Measurements from ENCODE around the gene CERS4. TPM values are rescaled to one million over a fixed set of nuclear protein-coding genes. Genes with fewer than 3 reads are reported as not detected.
"Not testable (repeated sequence)": the region's sequence is repeated elsewhere in the genome, so short reads cannot be mapped to it uniquely, and the experiment has no call there.

Gene CERS4
- total and polyA plus RNA-seq, 2 donors (not counting 1 experiment from before 2014, with no cell fraction given), result 104 to 125 TPM

DNA sequence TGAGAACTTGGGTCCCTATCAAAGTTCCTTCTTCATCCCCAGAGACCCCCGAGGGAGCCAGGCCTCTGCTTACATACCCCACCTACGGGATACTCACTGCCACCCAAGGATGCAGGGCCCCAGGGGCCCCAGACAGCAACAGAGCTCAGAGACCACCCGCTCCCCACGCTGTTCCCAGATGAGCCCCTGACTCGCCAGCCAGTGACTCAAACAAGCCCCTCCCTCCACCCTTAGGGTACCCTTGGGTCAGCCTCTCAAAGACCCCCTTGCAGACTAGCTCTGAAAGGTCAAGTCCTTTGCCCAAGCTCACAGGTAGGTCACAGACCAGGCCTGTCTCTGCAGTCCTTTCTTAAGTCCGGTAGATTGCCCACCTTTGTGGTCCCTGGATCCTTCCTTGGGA lies 53.3 kb downstream of the CERS4 start:
- no peak overlapping the region for H3K4me2 ChIP-seq (replicated peaks; ENCODE audit: low read depth, low read length, poor library complexity, severe bottlenecking)
- H3K4me3 Mint-ChIP-seq, result no peak overlapping the region
- no peak overlapping the region for H2AFZ ChIP-seq (ENCODE audit: insufficient read depth, low read depth, low read length, poor library complexity, severe bottlenecking)
- WGBS (ENCODE audit: insufficient coverage), result 91% methylated on average over 5 of the region's 6 CpGs
- no peaks in the 10 kb centered on the region for H3K4me1 Mint-ChIP-seq
- H4K20me1 ChIP-seq (ENCODE audit: control insufficient read depth, insufficient read depth, low read length, poor library complexity, severe bottlenecking), result no peaks in the 10 kb centered on the region
- H3K27ac Mint-ChIP-seq, result no peak overlapping the region
- no peak overlapping the region for H3K9ac ChIP-seq (ENCODE audit: low read length)
- no peak for TF ChIP-seq EZH2 (IDR thresholded peaks at IDR 0.05; ENCODE audit: borderline replicate concordance, insufficient read depth, low read depth, low read length, poor library complexity, severe bottlenecking)
- TF ChIP-seq, protein P1, sequence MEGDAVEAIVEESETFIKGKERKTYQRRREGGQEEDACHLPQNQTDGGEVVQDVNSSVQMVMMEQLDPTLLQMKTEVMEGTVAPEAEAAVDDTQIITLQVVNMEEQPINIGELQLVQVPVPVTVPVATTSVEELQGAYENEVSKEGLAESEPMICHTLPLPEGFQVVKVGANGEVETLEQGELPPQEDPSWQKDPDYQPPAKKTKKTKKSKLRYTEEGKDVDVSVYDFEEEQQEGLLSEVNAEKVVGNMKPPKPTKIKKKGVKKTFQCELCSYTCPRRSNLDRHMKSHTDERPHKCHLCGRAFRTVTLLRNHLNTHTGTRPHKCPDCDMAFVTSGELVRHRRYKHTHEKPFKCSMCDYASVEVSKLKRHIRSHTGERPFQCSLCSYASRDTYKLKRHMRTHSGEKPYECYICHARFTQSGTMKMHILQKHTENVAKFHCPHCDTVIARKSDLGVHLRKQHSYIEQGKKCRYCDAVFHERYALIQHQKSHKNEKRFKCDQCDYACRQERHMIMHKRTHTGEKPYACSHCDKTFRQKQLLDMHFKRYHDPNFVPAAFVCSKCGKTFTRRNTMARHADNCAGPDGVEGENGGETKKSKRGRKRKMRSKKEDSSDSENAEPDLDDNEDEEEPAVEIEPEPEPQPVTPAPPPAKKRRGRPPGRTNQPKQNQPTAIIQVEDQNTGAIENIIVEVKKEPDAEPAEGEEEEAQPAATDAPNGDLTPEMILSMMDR (IDR thresholded peaks at IDR 0.05), result no peak
- H3K9me3 ChIP-seq (ENCODE audit: control extremely low read depth in 1 of 3, control insufficient read depth in 2 of 3, insufficient read depth in 1 of 3, low read length in 2 of 3), result no peaks in the 10 kb centered on the region
- no peak overlapping the region for H3K27ac ChIP-seq (ENCODE audit: low read length in 2 of 2)
- intact Hi-C loops (cut with micrococcal nuclease), result no loop called here
- no peaks in the 10 kb centered on the region for H3K4me1 ChIP-seq (ENCODE audit: control insufficient read depth in 2 of 2, insufficient read depth in 2 of 2, low read length in 2 of 2)
- H3K36me3 ChIP-seq (replicated peaks in 1 of 2; ENCODE audit: control extremely low read depth in 1 of 2, control insufficient read depth in 1 of 2, extremely low read depth in 1 of 2, insufficient read depth in 2 of 2, low read length in 1 of 2), result peaks cover 2 to 26% of the 10 kb centered on the region in 2 experiments
- no peaks in the 10 kb centered on the region for H3K9me3 Mint-ChIP-seq (ENCODE audit: insufficient read depth)
- no peaks in the 10 kb centered on the region for H3K27me3 ChIP-seq (replicated peaks in 1 of 4; ENCODE audit: control extremely low read depth in 1 of 4, control insufficient read depth in 3 of 4, insufficient read depth in 4 of 4, low read length in 3 of 4)
- H3K79me2 ChIP-seq (ENCODE audit: control insufficient read depth, insufficient read depth, low read length), result no peaks in the 10 kb centered on the region
- POLR2A ChIA-PET, result no interaction called here
- no peak for DNase-seq
- no peaks in the 10 kb centered on the region for H3K27me3 Mint-ChIP-seq
- no peak for ATAC-seq (ENCODE audit: low read depth)
- H3K4me3 ChIP-seq (ENCODE audit: control extremely low read depth in 1 of 5, extremely low read depth in 1 of 5, insufficient read depth in 1 of 5, low read depth in 2 of 5, low read length in 4 of 5), result no peak overlapping the region
- CTCF ChIA-PET, result interaction anchor here (0.8 to 1.9 kb wide), 2 partner anchors 9 to 79 kb away, joined by 3 to 4 read pairs; no protein-coding TSS in a partner anchor

DNA sequence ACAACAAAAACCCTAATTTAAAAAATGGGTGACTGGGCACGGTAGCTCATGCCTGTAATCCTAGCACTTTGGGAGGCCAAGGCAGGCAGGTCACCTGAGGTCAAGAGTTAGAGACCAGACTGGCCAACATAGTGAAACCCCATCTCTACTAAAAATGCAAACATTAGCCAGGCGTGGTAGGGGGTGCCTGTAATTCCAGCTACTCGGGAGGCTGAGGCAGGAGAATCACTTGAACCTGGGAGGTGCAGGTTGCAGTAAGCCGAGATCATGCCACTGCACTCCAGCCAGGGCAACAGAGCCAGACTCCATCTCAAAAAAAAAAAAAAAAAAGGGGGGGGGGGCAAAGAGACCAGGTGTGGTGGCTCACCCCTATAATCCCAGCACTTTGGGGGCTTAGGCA lies 55.1 kb downstream of the CERS4 start:
- ATAC-seq (ENCODE audit: low read depth); DNase-seq; H3K27ac Mint-ChIP-seq; H2AFZ ChIP-seq (ENCODE audit: insufficient read depth, low read depth, low read length, poor library complexity, severe bottlenecking); H3K79me2 ChIP-seq (ENCODE audit: control insufficient read depth, insufficient read depth, low read length); H3K4me3 ChIP-seq (ENCODE audit: control extremely low read depth in 1 of 5, extremely low read depth in 1 of 5, insufficient read depth in 1 of 5, low read depth in 2 of 5, low read length in 4 of 5); H3K27ac ChIP-seq (ENCODE audit: low read length in 2 of 2); H3K4me2 ChIP-seq (replicated peaks; ENCODE audit: low read depth, low read length, poor library complexity, severe bottlenecking); H3K9ac ChIP-seq (ENCODE audit: low read length); H3K27me3 Mint-ChIP-seq; H3K4me3 Mint-ChIP-seq; POLR2A ChIA-PET; intact Hi-C loops (cut with micrococcal nuclease); H3K9me3 ChIP-seq (ENCODE audit: control extremely low read depth in 1 of 3, control insufficient read depth in 2 of 3, insufficient read depth in 1 of 3, low read length in 2 of 3); H3K9me3 Mint-ChIP-seq (ENCODE audit: insufficient read depth); H4K20me1 ChIP-seq (ENCODE audit: control insufficient read depth, insufficient read depth, low read length, poor library complexity, severe bottlenecking); H3K27me3 ChIP-seq (replicated peaks in 1 of 4; ENCODE audit: control extremely low read depth in 1 of 4, control insufficient read depth in 3 of 4, insufficient read depth in 4 of 4, low read length in 3 of 4): not testable (repeated sequence)
- CTCF ChIA-PET, result interaction anchor here (0.8 to 1.9 kb wide), 2 partner anchors 10 to 193 kb away, joined by 3 to 4 read pairs; no protein-coding TSS in a partner anchor
- peaks cover 2 to 15% of the 10 kb centered on the region in 2 experiments for H3K36me3 ChIP-seq (replicated peaks in 1 of 2; ENCODE audit: control extremely low read depth in 1 of 2, control insufficient read depth in 1 of 2, extremely low read depth in 1 of 2, insufficient read depth in 2 of 2, low read length in 1 of 2)
- peaks cover 10% of the 10 kb centered on the region for H3K4me1 Mint-ChIP-seq
- peaks cover 5 to 11% of the 10 kb centered on the region in 2 donors for H3K4me1 ChIP-seq (ENCODE audit: control insufficient read depth in 2 of 2, insufficient read depth in 2 of 2, low read length in 2 of 2)
- 100% methylated on average over 1 of the region's 4 CpGs for WGBS (ENCODE audit: insufficient coverage)
